Superior temporal gyrus (tissue), 1 donor: ENCODE results near the gene RLF.
"Not testable (repeated sequence)": the region's sequence is repeated elsewhere in the genome, so short reads cannot be mapped to it uniquely, and the experiment has no call there.

Experiments
- DNase-seq: peaks from one replicate; pipeline ENCODE4 v3.0.0-alpha.2; 2016; ENCODE audit errors: extremely low spot score

The RLF gene

DNA sequence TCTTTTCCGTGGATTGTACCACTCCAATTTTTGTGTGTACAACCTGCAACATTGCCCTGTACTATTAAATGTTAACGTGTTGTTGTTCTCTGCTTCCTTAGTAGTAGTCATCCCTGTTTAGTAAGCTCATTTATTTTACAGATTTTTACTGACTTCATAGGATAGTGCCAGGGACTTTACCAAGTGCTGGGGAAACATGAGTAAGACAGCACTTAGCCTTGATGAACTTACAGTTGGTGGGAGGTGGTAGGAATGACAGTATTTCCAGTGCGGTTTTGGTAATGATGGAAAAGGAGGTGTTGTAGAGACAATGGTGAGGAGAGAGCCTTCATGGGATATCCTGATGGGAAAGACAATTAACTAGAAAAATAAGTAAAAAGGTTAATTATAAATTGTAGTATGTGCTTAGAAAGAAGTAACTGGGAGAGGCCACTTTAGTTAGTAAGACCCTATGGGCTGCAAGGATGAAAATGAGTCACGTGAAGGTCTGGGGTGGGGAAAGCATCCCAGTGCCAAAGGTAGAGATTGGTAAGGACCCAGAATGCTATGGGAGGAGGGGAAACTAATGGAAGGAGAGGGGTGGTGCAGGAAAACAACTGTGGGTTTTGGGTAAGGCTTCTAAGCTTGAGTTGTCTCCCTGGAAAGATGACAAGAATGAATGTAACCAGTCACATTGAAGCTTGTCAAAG is 1.7 kb downstream of the RLF start:
- no peak for DNase-seq

DNA sequence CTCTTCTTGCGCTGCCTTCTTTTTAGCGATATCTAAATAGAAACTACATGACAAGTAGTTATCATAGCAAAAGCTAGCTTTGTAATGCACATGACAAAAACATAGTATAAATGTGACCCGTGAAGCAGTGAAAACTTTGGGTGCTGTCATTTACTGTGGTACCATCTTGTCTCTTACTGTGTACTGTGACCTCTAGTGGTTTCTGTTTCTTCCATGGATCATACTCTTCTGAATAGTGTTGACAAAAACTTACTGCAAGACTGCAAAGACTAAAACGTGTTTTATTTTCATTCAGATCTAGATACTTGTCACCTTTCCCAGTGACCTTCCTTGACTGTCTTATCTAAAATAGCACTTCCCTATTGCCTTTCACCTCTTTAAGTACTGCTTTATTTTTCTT is 6.1 kb downstream of the RLF start:
- no peak for DNase-seq

DNA sequence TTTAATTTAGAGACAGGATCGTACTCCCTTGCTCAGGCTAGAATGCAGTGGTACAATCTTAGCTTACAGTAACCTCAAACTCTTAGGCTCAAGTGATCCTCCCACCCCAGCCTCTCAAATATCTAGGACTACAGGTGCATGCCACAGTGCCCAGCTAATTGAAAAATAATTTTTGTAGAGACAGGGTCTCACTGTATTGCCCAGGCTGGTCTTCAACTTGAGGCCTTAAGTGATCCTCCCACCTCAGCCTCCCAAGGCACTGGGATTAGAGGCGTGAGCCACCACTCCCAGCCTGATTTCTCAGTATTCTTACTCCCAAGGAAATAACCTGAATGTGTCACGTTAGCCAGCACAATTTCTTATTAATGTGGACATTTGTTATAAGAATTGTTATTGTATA is 9.8 kb downstream of the RLF start:
- DNase-seq = no peak

DNA sequence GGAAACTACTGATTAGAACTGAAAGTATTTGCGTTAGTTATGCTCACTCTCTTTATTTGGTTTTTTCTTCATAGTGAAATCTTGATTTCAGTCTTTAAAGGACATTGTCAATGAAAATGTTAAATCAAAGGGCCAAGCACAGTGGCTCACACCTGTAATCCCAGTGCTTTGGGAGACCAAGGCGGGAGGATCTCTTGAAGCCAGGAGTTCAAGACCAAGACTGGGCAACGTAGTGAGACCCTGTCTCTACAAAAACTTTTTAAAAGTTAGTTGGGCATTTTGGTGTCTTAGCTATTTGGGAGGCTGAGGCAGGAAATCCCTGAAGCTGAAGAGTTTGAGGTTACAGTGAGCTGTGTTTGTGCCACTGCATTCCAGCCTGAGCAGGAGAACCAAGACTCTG is 13.6 kb downstream of the RLF start:
- DNase-seq = no peak

DNA sequence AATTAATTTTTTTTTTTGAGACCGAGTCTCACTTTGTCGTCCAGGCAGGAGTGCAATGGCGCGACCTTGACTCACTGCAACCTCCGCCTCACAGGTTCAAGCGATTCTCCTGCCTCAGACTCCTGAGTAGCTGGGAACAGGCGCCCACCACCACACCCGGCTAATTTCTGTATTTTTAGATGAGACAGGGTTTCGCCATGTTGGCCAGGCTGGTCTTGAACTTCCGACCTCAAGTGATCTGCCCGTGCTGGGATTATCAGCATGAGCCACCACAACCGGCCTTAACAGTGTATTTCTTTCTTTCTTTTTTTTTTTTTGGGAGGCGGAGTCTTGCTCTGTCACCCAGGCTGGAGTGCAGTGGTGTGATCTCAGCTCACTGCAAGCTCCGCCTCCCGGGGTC is 15.8 kb downstream of the RLF start:
- DNase-seq = not testable (repeated sequence)

DNA sequence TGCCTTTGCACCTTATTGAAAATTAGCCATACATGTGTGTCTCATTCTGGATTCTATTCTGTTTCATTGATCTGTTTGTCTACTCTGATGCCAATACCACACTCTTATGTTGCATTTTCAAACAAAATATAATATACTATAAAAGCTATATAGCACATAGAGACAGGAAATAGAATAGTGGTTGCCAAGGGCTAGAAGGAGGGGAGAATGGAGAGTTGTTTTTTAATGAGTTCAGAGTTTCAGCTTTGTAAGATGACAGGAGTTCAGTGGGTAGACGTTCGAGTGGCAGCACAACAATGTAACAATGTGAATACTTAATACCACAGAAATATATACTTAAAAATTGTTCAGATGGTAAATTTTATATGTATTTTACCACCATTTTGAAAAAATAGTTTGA is 17.0 kb downstream of the RLF start:
- DNase-seq = no peak

DNA sequence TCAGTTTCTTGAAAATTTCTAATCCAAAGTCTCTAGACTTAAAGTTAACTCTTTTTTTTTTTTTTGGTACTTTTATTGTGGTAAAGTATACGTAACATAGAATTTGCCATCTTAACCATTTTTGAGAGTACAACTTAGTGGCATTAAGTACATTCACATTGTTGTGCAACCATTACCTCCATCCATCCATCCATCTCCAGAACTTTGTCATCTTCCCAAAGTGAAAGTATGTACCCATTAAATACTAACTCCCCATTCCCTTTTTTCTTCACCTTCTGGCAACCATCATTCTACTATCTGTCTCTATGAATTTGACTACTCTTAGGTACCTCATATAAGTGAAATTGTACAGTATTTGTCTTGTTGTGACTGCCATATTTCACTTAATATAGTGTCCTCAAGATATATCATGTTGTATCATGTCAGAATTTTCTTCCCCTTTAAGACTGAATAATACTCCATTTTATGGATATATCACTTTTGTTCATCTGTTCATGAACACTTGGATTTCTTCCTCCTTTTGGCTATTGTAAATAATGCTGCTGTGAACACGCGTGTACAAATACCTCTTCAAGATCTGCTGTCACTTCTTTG is 18.4 kb downstream of the RLF start:
- DNase-seq = no peak

DNA sequence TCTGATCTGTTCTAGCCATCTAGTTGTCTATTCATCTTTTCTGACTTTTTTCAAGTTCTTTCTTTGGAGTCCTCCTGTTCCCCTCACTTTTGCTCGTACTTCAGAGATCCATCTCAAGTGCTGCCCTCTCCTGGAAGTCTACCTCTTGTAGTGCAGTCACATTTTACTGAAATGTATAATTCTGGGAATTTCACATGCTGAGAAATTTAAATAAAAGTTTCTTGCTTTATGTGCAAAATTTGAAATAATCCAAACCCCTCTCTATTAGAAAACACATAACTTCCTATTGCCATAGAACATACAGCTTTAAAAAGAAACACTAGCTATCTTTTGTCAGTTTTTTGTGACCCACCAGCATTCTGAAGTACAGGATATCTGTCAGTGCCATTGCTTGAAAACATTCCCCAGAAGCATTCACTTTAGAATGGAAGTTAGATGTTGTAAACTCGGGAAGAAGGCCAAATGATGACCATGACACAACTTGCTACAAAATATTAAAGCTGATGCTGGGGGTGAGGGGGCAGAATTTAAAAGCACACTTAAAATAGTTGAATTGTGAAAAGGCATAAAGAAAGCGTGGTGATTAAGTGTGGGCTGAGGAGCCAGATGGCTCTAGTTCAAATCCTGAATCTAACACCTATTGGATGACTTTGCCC is 22.0 kb downstream of the RLF start:
- DNase-seq = no peak

DNA sequence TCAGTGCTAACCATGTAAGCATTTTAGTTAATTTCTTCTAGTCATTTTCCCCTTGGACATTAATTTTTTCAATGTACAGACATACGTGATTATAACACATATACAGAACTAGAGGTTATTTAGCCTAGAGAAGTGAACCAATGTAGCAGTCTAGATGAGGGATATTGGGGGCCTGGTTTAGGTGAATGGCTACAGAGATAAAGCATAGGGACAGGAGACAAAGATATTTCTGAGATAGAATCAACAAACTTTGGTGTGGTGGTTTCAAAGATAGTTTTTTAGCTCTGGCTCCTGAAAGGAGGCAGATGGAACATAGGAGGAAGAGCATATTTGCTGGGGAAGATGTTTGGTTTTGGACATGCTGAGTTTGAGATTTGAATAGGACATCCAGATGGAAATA is 23.0 kb downstream of the RLF start:
- DNase-seq = no peak

DNA sequence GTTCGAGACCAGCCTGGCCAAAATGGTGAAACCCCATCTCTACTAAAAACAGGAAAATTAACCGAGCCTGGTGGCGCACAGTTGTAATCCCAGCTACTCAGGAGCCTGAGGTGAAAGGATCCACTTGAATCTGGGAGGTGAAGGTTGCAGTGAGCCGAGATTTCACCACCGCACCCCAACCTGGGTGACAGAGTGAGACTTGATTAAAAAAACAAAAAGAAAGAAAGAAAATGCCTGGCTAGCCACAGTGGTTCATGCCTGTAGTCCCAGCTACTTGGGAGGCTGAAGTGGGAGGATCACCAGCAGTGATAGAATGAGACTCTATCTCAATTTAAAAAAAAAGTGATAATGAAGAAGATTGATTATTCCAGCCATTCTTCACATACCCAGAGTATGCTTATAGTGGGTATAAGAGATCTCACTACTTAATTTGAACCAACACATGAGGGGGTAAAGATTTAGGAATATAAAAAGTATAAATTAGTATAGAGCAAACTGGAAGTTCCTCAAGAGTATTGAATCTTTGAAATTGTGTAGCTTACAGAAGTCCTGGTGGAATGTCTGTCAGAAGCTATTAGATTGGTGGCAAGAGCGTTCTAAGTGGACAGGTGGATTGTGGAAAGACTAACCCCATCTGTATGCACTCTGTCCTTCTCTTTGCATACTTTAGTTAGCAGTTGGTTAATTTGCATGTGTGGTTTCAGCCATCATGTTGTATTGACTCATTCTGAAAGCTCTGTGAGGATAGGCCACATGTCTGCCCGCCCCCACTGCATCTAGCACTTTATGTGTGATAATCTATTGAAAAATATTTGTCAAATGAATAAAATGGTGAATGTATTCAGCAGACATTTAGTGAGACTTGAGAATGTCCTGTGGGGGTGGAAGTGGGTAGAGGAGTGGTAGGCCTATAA is 25.0 kb downstream of the RLF start:
- no peak for DNase-seq

DNA sequence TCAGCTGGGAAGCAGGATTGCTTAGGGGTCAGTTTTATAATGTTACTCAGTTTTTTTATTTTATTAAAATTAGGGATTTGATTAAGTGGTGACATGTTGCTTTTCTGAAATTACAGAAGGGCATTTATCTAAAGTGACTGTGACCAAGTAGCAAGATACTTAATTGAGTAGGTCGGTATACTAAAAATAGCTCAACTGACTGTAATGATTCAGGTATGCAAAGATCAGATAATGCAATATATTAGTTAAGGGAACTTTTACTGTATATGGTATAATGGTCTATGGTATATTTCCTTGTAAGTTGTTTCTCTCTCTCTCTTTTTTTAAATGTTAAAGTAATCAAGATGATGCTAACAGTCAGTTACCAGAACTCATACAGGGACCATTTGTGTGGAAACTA is 26.2 kb downstream of the RLF start:
- DNase-seq = no peak

DNA sequence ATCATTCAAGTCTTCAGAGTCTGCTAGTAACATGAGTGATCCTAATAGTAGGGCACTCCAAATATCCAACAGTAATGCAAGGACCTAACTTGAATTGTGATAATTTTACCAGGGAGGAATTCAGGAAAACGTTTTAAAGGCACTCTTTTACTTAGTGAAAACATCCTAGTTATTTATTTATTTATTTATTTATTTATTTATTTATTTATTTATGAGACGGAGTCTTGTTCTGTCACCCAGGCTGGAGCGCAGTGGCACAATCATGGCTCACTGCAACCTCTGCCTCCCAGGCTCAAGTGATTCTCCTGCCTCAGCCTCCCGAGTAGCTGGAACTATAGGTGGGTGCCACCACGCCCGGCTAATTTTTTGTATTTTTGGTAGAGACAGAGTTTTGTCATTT is 33.5 kb downstream of the RLF start:
- DNase-seq = not testable (repeated sequence)

DNA sequence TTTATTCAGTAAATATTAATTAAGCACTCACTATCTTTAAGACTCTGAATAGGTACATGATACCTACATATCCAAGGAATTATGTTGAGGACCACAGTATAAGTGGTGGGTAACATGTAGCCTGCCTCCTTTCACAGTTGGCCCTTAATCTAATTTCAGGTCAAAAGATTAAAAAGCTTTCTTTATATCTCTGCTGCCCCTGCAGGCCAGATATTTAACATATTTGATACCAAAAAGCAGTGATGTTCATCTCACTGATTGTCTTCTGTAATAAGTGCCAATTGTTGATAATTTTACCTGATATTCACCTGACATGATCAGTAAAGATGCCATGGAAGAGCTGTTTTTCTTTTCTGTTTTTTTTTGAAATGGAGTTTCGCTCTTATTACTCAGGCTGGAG is 36.5 kb downstream of the RLF start:
- no peak for DNase-seq

DNA sequence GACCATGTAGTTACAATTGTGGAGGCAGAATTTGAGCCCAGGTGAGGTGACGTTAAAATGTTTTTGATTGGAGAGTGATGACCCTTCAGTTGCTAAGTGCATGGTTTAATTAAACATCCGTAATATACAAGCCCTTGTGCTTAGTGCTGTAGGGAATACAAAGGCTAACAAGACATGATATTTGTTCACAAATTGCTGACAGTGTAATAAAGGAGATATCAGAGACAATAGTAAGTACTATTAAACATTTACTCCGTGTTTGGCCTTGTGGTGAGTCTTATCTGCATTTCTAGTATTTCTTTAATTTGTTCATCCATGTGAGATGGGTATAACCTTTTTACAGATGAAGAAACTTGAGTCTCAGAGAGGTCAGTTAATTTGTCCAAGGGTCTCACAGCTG is 37.9 kb downstream of the RLF start:
- no peak for DNase-seq

DNA sequence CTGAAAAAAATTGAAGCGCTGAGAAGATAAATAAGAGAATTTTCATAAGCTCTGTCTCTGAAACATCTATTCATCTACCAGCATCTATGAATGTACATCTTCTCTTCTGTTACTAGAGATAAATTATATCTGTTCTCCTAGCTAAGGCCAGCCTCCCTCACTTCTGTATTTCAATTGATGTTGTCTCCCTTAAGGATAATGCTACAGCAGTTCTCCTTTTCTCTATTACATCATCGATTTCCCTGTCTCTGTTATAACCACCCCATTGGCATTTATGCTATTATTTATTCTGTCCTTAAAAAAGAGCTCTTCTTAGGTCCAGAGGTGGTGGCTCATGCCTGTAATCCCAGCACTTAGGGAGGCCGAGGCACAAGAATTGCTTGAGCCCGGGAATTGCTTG is 43.7 kb downstream of the RLF start:
- no peak for DNase-seq

DNA sequence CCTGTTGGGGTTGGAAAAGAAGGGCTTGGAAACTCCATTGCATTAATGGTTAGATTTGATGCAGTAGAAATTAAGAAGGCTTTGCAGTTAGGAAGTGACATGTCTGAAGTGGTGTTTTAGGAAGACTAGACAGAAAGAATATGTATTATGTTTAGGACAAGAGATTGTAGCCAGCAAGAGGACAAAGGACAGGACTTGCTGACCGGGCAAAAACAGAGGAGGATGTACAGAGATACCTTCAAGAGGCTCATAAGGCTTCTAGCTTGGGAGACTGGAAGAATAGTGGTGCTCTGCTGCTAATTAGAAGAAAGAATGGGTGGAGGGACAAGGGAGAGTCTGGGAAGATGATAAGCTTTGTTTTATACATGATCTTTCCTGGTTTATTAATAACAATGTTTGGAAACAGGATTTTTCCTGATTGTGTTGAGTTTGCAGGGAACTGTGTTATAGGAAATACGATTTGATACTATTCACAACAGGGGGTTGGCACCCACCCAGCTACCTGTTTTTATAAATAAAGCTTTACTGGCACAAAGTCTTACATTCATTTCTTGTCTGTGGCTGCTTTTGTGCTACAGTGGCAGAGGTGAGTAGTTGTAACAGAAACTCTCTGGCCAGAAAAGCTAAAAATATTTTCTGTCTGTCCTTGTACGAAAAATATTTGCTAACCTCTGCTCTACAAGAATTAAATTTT is 49.5 kb downstream of the RLF start:
- no peak for DNase-seq

DNA sequence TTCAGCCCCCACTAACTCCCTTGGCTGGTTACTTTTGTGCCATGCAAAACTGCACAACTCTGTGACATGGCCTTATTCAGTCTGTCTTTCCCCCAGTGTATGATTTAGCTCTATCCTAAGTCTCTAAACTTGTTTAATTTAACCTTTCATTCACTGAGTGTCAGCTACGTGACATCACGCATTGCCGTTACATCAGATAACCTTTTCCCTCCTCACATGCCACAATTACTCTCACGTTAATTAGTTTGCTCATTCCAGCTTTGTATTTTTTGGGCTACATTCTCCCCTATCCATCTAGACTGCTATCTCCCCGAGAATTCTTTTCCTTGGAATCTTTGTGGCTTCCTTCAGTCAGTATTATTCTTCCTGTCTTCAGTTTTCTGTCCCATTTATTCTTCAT is 57.1 kb downstream of the RLF start:
- DNase-seq = no peak

DNA sequence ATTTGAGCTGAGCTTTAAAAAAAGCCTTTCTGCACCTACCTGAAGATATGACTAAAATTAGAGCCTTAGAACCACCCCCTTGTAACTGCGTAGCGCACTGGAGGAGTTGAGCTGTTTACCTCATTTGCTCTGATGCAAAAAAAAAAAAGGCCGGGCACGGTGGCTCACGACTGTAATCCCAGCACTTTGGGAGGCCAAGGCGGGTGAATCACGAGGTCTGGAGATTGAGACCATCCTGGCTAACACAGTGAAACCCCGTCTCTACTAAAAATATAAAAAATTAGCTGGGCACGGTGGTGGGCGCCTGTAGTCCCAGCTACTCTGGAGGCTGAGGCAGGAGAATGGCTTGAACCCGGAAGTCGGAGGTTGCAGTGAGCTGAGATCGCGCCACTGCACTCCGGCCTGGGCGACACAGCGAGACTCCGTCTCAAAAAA is 60.3 kb downstream of the RLF start:
- not testable (repeated sequence) for DNase-seq

DNA sequence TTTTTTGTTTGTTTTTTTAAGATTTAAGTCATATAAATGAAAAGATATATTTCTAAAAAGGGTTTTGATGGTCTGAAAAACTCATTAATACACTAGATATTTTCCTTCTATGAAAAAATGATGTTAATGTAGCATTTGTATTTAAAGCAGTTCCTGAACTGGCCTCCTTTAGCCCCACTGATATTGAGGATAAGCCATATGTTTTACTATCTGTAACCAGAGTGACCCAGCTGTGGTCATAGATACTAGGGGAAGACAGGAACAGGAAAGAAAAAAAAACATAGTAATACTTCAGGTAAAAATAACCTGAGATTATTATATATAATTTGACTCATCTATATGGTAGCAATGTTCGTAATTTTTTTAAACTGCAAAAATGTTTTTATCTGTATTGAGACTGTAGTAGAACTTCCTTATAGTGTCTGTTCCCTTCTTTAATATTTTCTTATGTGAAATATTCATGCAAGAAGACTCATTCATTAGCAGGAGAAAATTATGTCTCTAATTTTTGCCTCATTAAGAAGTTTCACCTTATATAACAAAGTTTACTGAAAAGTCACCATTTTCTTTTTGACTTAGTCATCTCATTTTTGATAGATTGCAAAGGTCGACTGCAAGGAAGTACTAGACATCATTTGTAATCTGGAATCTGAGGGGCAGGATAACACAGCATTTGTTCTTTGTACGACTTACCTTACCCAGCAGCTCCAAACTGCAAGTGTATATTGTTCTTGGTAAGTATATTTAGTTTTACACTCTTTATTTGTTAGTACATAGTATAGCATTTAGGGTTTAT is 61.0 kb downstream of the RLF start:
- DNase-seq = no peak

DNA sequence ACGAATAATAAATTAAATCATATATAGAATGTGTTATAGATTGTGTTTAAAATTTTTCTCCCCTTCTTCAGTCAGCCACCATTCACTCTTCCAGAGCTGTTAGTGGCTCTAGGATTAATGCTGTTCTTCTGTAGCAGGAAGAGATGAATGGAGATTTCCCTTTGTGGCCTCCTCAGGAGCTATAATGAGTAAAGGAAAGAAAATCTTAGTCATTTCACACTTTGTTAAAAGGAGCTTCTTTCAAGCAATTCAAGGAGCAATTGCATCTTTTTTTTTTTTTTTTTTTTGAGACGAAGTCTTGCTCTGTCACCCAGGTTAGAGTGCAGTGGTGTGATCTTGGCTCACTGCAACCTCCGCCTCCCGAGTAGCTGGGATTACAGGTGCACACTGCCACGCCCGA is 62.9 kb downstream of the RLF start:
- DNase-seq = no peak

DNA sequence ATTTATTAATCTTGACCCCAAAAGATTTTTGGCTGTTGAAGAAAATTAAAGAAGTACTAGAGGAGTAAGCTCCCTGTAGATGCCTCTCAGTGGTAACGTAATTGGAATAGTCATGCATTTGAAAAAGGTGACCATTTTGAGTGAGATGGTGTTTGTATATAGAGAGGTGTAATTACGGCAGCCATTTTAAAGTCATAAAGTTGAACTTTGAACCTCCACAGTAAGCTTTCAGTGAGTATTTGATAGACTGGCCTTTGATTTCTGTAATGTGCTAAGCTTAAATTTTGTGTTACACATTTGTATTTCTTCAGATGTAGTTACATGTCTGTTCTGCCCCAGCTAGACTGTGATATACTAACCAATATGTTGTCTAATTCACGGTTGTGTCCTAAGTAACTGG is 65.0 kb downstream of the RLF start:
- DNase-seq = no peak
